Measurements from ENCODE around the gene PRR20G. TPM values are rescaled to one million over a fixed set of nuclear protein-coding genes. Genes with fewer than 3 reads are reported as not detected.

PRR20G gene
- total and polyA plus RNA-seq, 2 of the 4 experiments (the other 2 are of a cell fraction), result not detected

DNA sequence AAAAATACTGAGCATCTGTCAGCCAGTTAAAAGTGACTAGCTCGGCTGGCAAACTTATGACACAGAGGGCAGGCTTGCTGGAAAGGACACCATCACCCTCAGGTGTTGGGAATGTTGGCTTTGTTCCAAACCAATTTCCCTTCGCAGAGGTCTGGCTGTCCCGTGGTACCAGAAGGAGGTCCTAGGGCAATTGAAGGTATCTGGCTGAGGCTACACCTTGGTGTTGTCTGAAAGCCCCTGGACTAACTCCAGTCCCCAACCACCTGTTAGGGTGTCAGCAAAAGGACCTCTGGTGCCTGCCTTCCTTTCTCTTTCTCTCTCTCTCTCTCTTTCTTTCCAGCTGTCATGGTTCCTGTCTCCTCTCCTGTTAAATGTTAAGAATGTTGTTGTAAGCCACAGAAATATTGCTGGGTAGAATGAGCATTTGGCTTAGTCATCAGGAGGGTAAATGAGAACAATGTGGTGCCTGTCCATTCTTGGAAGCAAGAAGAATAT lies 12.5 kb downstream of the PRR20G start:
- Histone ChIP-seq H3K14ac (replicated peaks; ENCODE audit: low read depth, low read length) (no peak overlapping the region), H3K4me2 (ENCODE audit: low read depth, low read length) (no peak overlapping the region), H3K4me1 (ENCODE audit: control insufficient read depth, insufficient read depth, low read length) (no peaks in the 10 kb centered on the region), H4K5ac (ENCODE audit: low read depth, low read length) (no peak overlapping the region), H2AK9ac (replicated peaks; ENCODE audit: low read depth, low read length, poor library complexity) (no peak overlapping the region), H3K27me3 (ENCODE audit: control insufficient read depth, insufficient read depth, low read length) (no peaks in the 10 kb centered on the region; the same call in 1 of the 2 replicates), H2BK120ac (ENCODE audit: low read depth, low read length) (no peak overlapping the region), H3K9ac (ENCODE audit: low read depth, low read length) (no peak overlapping the region), H3K27ac (ENCODE audit: insufficient read depth, low read length) (no peak overlapping the region), H3K9me1 (ENCODE audit: insufficient read depth, low read length) (no peaks in the 10 kb centered on the region), H2BK15ac (ENCODE audit: low read depth, low read length) (no peak overlapping the region), H4K91ac (ENCODE audit: insufficient read depth, low read depth, low read length) (no peak overlapping the region), H2AFZ (replicated peaks; ENCODE audit: low read length, poor library complexity) (no peak overlapping the region), H2BK20ac (ENCODE audit: low read depth, low read length) (no peak overlapping the region), H3K36me3 (ENCODE audit: control insufficient read depth, insufficient read depth, low read length) (no peaks in the 10 kb centered on the region), H2BK5ac (ENCODE audit: low read depth, low read length, poor library complexity, severe bottlenecking) (no peak overlapping the region), H3K56ac (ENCODE audit: extremely low read depth, insufficient read depth, low read length) (no peak overlapping the region), H3K18ac (ENCODE audit: low read depth, low read length) (no peak overlapping the region), H3K23ac (ENCODE audit: low read depth, low read length) (no peak overlapping the region), H4K8ac (ENCODE audit: low read depth in 2 of 2, low read length in 2 of 2) (no peak overlapping the region), H3K4ac (ENCODE audit: low read depth, low read length) (no peak overlapping the region), H3K9me3 (ENCODE audit: control insufficient read depth, insufficient read depth, low read length) (no peaks in the 10 kb centered on the region), H4K20me1 (ENCODE audit: insufficient read depth, low read length) (no peaks in the 10 kb centered on the region), H3K79me1 (ENCODE audit: low read depth in 1 of 2, low read length in 2 of 2) (no peaks in the 10 kb centered on the region), H2AK5ac (ENCODE audit: low read depth, low read length) (no peak overlapping the region), H3K4me3 (ENCODE audit: insufficient read depth, low read depth, low read length) (no peak overlapping the region)
- WGBS, 2 experiments (ENCODE audit: extremely low coverage in 2 of 2, insufficient read length in 1 of 2), result 40% methylated on average over 2 of the region's 3 CpGs; no CpG with 5 or more reads in 1 of the 2 experiments
- ATAC-seq (ENCODE audit: low read depth), result no peak
- POLR2A ChIA-PET (ENCODE audit: unreplicated experiment), result no interaction called here
- intact Hi-C loops (cut with micrococcal nuclease) (no loop called here), in situ Hi-C loops (cut with MboI; ENCODE audit: low sequenced_read_pairs) (no loop called here), dilution Hi-C loops (cut with HindIII; ENCODE audit: low sequenced_read_pairs, unreplicated experiment) (no loop called here)
- no peak for DNase-seq
- no peak for TF ChIP-seq RAD21 (IDR thresholded peaks at IDR 0.05; ENCODE audit: low read length)
- no peak for TF ChIP-seq MAFK (IDR thresholded peaks at IDR 0.05; ENCODE audit: low read depth, low read length)
- no peak for TF ChIP-seq USF2 (IDR thresholded peaks at IDR 0.05; ENCODE audit: low read depth, low read length)
- no peak for TF ChIP-seq POLR2A (IDR thresholded peaks at IDR 0.05; ENCODE audit: low read depth, low read length)
- TF ChIP-seq FOS (IDR thresholded peaks at IDR 0.05; ENCODE audit: low read depth, low read length), result no peak
- no peak for TF ChIP-seq BHLHE40 (IDR thresholded peaks at IDR 0.05; ENCODE audit: low read depth, low read length)
- TF ChIP-seq MAZ (IDR thresholded peaks at IDR 0.05; ENCODE audit: borderline replicate concordance, low read depth, low read length), result no peak
- TF ChIP-seq NFE2L2 (IDR thresholded peaks at IDR 0.05; ENCODE audit: low read depth, low read length), result no peak
- no peak for TF ChIP-seq CTCF (conservative IDR thresholded peaks at IDR 0.05; ENCODE audit: low read depth, low read length)
- TF ChIP-seq RCOR1 (IDR thresholded peaks at IDR 0.05; ENCODE audit: insufficient replicate concordance, low read length), result no peak
- no TSS peak for BruUV-seq (replicated peaks)
- CTCF ChIA-PET, result no interaction called here

All from IMR-90 (cell line).